Neural cell (in vitro differentiated cells): ENCODE measurements around the gene SKAP1.
"Not testable (repeated sequence)": the region's sequence is repeated elsewhere in the genome, so short reads cannot be mapped to it uniquely, and the experiment has no call there.

ENCODE experiments used
- CTCF ChIP-seq: fragments of 450-650 bp; IDR thresholded peaks from 2 replicates; pipeline ENCODE4 v1.5.1; 2014; ENCODE audit warnings: antibody characterized with exemption, mild to moderate bottlenecking, moderate library complexity; ENCODE audit not compliant: poor library complexity, severe bottlenecking
- EP300 ChIP-seq: fragments of 450-650 bp; conservative IDR thresholded peaks from 2 replicates; pipeline ENCODE4 v1.6.1; 2014; ENCODE audit warnings: antibody characterized with exemption, mild to moderate bottlenecking, moderate library complexity; ENCODE audit not compliant: poor library complexity, severe bottlenecking
- EZH2 ChIP-seq: fragments of 200-600, 300-800 bp; shearing (Covaris generic), sonication (generic); IDR thresholded peaks from 2 replicates; pipeline ENCODE4 v1.6.1; 2014; ENCODE audit warnings: antibody characterized with exemption, low read length, borderline replicate concordance, mild to moderate bottlenecking; ENCODE audit not compliant: insufficient read depth, poor library complexity, severe bottlenecking
- MXI1 ChIP-seq: fragments of 450-650 bp; conservative IDR thresholded peaks from 2 replicates; pipeline ENCODE4 v1.6.1; 2014; ENCODE audit warnings: antibody characterized with exemption, mild to moderate bottlenecking; ENCODE audit not compliant: poor library complexity, severe bottlenecking
- POLR2AphosphoS5 ChIP-seq: IDR thresholded peaks from 2 replicates; pipeline ENCODE4 v1.6.1; 2012
- RAD21 ChIP-seq: fragments of 450-650 bp; conservative IDR thresholded peaks from 2 replicates; pipeline ENCODE4 v1.6.1; 2014; ENCODE audit warnings: antibody characterized with exemption, mild to moderate bottlenecking, moderate library complexity
- SMC3 ChIP-seq: fragments of 450-650 bp; conservative IDR thresholded peaks from 2 replicates; pipeline ENCODE4 v1.6.1; 2014; ENCODE audit warnings: antibody characterized with exemption, mild to moderate bottlenecking, moderate library complexity; ENCODE audit not compliant: poor library complexity
- TF ChIP-seq, protein P1 (sequence below): IDR thresholded peaks from 2 replicates; pipeline ENCODE4 v1.6.1; 2012; ENCODE audit warnings: borderline replicate concordance

DNA sequence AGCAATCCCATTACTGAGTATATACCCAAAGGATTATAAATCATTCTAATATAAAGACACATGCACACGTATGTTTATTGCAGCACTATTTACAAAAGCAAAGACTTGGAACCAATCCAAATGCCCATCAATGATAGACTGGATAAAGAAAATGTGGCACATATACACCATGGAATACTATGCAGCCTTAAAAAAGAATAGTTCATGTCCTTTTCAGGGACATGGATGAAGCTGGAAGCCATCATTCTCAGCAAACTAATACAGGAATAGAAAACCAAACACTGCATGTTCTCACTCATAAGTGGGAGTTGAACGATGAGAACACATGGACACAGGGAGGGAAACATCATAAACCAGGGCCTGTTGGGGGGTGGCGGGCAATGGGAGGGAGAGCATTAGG is 19.3 kb upstream of the SKAP1 start:
- not testable (repeated sequence) for TF ChIP-seq EZH2, CTCF, EP300, POLR2AphosphoS5, SMC3, MXI1, RAD21
- TF ChIP-seq, protein P1, sequence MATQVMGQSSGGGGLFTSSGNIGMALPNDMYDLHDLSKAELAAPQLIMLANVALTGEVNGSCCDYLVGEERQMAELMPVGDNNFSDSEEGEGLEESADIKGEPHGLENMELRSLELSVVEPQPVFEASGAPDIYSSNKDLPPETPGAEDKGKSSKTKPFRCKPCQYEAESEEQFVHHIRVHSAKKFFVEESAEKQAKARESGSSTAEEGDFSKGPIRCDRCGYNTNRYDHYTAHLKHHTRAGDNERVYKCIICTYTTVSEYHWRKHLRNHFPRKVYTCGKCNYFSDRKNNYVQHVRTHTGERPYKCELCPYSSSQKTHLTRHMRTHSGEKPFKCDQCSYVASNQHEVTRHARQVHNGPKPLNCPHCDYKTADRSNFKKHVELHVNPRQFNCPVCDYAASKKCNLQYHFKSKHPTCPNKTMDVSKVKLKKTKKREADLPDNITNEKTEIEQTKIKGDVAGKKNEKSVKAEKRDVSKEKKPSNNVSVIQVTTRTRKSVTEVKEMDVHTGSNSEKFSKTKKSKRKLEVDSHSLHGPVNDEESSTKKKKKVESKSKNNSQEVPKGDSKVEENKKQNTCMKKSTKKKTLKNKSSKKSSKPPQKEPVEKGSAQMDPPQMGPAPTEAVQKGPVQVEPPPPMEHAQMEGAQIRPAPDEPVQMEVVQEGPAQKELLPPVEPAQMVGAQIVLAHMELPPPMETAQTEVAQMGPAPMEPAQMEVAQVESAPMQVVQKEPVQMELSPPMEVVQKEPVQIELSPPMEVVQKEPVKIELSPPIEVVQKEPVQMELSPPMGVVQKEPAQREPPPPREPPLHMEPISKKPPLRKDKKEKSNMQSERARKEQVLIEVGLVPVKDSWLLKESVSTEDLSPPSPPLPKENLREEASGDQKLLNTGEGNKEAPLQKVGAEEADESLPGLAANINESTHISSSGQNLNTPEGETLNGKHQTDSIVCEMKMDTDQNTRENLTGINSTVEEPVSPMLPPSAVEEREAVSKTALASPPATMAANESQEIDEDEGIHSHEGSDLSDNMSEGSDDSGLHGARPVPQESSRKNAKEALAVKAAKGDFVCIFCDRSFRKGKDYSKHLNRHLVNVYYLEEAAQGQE: not testable (repeated sequence)
